NCI-H82 treated with DMSO at 0.1 percent for 48 hours (cell line): ENCODE measurements around the gene CSGALNACT2.
A peak's percentile ranks its signal among the peaks of the same experiment; 100 is the strongest.
"Not testable (repeated sequence)": the region's sequence is repeated elsewhere in the genome, so short reads cannot be mapped to it uniquely, and the experiment has no call there.

Experiments
- DNase-seq: peaks from one replicate; lab custom pipeline; 2025; ENCODE audit not compliant: unreplicated experiment; lab: John Stamatoyannopoulos, UW

The CSGALNACT2 gene, protein sequence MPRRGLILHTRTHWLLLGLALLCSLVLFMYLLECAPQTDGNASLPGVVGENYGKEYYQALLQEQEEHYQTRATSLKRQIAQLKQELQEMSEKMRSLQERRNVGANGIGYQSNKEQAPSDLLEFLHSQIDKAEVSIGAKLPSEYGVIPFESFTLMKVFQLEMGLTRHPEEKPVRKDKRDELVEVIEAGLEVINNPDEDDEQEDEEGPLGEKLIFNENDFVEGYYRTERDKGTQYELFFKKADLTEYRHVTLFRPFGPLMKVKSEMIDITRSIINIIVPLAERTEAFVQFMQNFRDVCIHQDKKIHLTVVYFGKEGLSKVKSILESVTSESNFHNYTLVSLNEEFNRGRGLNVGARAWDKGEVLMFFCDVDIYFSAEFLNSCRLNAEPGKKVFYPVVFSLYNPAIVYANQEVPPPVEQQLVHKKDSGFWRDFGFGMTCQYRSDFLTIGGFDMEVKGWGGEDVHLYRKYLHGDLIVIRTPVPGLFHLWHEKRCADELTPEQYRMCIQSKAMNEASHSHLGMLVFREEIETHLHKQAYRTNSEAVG

DNA sequence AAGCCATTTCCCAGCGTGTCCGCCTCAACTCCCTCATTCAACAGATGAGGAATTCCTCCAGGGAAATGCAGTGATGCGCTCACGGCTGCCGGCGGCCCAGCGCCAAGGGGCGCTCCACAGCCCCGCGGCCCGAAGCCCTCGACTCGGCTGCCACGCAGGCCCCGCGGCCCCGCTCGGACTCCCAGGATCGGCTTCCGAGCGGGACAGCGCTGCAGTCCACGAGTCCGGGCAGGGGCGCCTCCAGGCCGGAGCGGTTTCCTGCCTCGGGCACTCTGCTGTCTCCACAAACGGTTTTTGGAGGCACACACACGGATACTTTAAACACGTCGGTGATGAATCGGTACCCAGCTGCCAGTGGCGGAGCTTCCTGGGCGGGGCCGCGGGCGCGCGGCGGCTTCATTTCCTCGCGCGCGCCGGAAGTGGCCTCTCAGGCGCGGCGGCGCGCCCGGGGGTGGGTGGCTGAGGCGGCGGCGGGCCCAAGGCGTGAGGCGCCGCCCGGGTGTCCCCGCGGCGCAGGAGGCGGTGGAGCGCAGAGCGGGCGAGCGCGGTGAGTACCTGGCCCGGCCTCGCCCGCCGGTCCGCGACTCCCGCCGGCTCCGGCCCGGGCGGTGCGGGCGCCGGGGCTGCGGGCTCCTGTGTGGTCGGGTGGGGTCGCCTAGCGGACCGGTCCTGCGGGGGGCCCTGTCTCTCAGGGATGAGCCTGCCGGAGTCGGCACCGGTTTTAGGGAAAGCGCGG is at the start of gene CSGALNACT2:
TSS of gene CSGALNACT2 (plus strand) at position 425 of the 736 bp plus-strand sequence. CDS start 16,705 bp downstream, outside the sequence.
- DNase-seq = peak; percentile 9

DNA sequence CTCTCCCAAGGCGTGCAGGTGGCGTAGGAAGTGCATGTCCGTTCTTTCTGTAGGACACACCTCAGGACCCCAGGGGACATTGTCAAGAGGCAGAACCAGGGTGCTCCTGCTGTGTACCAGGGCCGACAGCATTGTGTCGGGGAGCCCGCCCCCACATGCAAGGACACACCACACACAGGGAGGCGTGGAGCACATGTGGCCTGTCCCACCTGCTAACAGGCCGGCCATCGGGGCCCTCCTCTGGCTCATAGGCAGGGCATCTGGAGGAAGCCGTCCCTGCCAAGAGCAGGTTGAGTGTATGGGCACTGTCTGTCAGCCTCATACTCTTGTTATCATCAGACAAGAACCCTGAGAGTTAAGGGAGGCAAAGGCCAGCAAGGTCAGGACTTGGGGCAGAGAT is 48.7 kb upstream of the CSGALNACT2 start:
- no peak for DNase-seq

DNA sequence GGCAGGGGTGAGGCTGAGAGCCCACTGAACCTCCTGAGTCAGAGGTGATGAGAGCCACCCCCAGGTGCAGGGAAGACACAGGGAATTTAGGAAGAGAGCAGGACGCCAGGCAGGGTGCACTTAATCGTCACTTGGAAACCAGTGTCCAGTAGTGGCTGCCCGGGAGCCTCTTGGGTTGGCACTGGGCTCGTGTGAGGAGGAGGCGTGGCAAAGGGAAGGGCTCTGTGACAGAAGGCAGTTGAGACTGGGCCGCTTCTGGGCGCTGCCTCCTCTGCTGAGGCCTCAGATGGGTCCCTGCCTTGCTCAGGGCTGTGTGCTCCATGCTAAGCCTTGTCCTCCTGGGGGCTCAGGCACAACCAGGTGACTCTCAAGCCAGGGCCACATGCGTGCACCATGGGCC is 48.1 kb upstream of the CSGALNACT2 start:
- DNase-seq = no peak

DNA sequence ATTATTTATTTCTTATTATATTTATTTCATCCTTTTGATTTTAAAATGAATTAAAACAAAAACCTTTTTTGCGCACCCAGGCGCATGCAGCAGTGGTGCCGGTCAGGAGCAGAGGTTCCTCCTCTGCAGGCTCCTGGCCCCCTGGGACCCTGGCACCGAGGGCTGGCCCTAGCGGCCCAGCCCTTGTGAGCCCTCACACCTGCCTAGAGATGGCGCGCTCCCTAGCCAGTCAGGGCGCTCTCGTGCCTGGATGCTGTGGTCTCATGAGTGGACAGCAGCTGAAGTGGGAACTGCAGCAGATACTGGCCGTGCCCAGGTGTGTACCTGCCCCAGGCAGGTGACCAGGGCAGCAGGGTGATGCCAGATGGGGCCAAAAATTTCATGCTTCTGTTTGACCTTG is 47.6 kb upstream of the CSGALNACT2 start:
- DNase-seq = no peak

DNA sequence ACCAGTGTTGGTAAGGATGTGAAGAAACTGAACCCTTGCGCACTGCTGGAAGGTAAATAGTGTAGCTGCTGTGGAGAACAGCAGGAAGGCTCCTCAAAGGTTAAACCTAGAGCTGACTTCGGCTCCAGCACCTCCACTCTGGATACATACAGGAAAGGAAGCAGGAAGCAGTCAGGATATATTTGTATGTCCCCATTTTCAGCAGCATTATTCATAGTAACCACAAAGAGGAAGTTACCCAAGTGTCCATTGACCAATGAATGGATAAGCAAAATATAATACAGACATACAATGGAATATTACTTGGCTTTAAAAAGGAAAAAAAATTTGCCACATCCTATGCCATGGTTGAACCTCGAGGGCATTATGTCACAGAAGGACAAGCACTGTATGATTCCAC is 46.4 kb upstream of the CSGALNACT2 start:
- no peak for DNase-seq

DNA sequence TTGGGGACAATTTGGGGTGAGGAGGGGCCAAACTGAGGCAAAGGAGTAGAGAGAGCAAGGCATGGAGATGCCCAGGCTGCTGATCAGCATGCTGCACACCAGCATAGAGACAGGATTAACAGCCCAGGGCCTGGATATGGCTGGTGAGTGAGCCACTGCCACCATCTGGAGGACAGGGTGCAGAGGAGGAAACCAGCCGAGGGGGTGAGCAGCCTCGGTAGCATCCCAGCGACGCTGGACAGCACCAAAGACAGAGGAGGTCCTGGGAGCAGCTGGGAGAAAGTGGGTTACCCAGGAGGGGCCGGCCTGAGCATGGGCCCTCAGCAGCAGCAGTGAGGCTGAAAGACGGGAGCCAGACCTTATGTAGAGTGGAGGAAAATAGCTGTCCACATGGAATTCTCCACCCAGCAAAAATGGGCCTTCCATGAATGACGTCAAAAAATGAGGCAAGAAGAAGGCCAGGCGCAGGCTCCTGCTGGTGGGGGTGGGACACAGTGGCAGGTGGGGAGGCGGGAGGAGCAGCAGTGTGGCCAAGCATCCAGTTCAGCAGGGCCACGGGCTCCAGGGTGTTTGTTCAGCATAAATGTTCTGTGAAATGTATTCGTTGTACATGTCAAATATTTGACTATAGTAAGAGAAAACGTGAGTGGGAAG is 44.7 kb upstream of the CSGALNACT2 start:
- no peak for DNase-seq

DNA sequence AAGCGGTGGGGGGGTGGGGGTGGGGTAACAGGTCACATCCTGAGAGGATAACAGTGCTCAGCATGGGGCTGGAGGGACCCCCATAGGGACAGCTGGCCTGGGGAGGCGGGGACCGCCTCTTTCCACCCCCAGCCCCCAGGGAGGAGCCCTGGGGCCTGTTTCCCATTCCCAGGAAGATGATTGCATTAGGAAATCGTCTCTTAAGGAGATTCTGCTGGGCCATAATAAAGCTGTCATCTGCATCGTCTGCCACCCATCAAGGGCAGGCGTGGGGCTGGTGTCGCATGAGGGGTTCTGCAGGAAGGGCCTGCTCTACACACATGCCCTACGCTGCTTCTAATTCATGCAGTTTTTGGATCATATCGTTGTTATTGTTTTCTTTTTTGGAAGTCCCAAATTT is 44.2 kb upstream of the CSGALNACT2 start:
- DNase-seq = no peak

DNA sequence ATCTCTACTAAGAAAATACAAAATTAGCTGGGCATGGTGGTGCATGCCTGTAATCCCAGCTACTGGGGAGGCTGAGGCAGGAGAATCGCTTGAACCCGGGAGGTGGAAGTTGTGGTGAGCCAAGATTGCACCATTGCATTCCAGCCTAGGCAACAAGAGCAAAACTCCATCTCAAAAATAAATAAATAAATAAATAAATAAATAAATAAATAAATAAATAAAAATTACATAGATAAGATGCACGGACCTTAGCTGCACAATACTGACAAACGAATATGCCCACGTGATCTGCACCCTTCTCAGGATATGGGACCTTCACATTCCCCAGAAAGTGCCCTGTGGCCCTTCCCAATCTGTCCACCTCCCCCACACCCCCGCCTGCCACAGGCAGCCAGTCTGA is 38.9 kb upstream of the CSGALNACT2 start:
- DNase-seq = not testable (repeated sequence)

DNA sequence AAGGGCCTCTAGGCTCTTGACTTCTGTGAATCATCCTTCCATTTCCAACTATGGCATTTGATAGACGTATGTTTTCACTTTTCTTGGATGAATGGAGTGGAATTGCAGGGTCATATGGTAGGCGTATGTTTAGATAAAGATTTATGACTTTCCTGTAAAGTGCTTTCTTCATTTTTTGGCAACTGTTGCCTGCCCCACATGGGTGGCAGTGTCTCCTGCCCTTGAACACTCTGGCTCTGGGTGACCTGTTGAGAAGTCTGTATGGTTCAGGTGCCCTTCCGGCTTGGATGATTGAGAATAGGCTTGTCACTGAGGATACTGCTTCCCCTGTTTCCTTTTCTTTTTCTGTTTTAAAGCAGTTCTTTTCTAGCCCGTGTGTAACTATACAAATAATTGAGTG is 38.3 kb upstream of the CSGALNACT2 start:
- no peak for DNase-seq

DNA sequence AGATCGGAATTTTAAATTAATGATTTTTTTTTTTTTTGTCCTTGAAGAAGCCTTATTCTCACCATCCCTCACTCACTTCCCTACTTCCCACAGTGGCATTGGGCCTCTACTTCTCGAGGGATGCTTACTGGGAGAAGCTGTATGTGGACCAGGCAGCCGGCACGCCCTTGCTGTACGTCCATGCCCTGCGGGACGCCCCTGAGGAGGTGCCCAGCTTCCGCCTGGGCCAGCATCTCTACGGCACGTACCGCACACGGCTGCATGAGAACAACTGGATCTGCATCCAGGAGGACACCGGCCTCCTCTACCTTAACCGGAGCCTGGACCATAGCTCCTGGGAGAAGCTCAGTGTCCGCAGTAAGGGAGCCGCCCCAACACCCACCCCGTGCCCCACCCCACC is 37.9 kb upstream of the CSGALNACT2 start:
- DNase-seq = no peak

DNA sequence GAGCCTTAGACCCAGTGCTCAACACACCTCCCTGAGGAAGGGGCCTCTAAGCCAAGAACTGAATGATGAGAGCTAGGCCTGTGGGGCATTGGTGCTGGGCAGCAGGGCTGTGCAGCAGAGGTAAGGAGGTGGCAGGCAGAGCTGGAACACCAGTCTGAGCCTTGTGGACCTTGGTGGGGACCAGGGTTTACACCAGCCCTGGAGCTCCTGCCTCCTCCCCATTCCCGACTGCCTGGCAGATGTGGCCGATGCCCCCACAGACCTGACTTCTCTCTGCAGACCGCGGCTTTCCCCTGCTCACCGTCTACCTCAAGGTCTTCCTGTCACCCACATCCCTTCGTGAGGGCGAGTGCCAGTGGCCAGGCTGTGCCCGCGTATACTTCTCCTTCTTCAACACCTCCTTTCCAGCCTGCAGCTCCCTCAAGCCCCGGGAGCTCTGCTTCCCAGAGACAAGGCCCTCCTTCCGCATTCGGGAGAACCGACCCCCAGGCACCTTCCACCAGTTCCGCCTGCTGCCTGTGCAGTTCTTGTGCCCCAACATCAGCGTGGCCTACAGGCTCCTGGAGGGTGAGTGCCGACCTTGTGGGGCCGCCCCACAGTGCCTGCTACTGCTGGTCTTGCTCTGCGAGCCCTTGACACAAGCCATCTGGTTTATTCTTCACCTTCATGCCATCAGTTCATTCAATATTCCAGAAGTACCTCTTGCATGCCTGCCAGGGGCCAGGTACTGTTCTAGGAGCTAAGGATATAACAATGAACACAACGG is 36.0 kb upstream of the CSGALNACT2 start:
- no peak for DNase-seq

DNA sequence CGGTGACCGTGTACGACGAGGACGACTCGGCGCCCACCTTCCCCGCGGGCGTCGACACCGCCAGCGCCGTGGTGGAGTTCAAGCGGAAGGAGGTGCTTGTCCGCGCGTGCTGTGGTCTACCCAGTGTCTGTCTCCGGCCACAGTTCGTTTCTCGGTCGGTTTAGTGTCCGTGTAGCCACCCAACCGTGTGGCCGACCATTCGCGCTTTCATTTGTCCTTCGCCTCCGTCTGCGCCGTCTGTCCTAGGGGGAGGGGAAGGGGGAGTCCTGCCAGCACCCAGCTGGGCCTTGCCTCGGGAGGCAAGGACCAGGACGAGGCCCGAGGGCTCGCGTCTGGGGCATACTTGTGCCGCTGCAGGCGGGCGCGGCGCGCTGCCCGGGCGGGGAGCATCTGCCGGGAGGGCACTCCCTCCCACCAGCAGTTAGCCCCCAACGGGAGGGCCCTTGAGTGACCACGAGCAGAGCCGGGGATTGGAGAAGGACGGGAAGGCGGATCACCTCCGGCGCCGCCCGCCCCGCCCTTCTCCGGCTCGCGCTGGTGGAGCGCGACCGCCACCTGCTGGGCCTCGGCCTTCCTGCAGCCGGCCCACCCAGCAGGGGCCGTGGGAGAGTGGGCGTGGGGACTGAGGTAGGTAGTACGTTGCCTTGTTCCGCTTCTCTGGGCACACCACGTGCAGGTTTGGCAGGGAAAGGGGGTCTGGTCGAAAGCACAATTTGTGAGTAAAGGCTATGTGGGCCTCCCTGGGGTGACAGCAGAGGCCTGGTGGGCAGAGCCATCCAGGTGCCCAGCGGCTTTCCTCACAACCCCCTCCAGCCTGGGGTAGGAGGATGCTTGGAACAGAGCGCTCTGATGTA is 32.9 kb upstream of the CSGALNACT2 start:
- peak; percentile 58 for DNase-seq

DNA sequence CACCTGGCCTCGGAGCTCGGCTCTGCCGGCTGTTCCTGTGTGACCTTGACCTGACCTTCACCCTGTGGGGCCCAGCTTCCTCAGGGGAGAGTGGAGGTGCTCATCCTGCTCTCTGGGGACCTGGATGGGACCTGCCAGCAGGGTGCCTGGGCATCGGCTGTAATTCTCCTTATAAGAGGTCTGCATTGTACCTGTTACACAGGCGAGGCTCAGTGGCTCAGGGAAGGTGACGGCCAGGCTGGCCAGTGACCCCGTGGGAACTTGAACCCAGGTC is 32.4 kb upstream of the CSGALNACT2 start:
- no peak for DNase-seq

DNA sequence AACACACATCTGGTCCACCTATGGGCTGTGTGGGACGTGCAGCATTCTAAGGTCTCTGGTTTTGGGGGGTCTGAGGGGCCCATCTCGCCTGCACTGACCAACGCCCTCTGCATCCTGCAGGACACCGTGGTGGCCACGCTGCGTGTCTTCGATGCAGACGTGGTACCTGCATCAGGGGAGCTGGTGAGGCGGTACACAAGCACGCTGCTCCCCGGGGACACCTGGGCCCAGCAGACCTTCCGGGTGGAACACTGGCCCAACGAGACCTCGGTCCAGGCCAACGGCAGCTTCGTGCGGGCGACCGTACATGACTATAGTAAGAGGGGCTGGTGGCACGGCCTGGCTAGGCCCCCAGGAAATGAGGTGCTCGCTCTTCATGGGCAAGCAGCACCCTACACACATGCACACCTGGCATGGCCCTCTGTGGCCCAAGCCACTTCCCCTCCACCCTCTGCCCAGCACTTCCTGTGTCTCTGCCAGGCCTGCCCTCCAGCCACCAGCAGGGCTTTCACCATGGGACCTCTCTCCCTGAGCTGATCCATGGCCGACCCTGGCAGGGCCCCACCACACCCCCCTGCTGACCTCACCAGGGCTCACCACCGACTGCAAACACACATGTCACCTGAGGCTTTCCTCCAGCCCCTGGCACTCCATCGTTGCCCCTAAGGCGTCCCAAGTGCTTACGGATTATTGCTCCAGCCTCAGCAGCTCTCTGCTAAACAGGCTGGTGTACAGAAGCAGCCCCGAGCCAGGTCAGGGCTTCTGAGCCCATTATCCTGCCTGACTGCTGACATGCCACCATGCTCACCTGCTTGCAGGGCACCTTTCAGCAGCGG is 31.8 kb upstream of the CSGALNACT2 start:
- no peak for DNase-seq

DNA sequence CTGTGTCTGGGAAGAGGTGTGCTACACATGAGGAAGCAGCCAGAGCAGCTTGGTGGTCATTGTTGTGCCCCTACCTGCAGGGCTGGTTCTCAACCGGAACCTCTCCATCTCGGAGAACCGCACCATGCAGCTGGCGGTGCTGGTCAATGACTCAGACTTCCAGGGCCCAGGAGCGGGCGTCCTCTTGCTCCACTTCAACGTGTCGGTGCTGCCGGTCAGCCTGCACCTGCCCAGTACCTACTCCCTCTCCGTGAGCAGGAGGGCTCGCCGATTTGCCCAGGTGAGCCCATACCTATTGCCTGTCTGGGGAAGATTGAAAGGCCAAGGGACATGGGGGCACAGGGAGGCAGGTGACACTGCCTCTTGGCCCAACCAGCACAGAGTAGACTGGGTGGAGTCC is 29.3 kb upstream of the CSGALNACT2 start:
- DNase-seq = no peak

DNA sequence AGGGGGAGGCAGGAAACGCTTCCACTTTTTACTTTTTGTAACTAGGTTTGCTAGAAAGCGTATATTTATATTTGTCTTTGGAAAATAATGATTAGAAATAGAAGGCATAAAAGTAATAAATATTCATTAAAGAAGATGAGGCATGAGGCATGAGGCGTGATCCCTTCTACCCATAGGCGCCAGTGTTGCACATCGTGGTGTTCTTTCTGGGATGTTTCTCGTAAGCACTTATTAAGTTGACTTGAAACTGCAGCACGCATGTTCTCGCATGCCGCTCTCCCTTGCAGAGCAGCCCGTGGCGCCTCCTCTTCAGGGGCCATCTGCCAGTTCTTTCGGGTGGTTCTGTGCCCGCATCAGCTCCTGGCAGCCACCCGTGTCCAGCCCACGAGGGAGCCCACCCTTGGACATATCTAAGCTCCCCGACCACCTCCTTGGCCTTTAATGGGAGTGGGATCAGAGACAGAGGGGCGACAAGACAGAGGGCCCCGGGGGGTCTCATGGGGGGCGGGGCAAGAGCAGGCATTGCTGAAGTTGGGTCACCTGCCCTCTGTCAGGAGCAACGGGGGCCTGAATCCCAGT is 28.5 kb upstream of the CSGALNACT2 start:
- DNase-seq = no peak

DNA sequence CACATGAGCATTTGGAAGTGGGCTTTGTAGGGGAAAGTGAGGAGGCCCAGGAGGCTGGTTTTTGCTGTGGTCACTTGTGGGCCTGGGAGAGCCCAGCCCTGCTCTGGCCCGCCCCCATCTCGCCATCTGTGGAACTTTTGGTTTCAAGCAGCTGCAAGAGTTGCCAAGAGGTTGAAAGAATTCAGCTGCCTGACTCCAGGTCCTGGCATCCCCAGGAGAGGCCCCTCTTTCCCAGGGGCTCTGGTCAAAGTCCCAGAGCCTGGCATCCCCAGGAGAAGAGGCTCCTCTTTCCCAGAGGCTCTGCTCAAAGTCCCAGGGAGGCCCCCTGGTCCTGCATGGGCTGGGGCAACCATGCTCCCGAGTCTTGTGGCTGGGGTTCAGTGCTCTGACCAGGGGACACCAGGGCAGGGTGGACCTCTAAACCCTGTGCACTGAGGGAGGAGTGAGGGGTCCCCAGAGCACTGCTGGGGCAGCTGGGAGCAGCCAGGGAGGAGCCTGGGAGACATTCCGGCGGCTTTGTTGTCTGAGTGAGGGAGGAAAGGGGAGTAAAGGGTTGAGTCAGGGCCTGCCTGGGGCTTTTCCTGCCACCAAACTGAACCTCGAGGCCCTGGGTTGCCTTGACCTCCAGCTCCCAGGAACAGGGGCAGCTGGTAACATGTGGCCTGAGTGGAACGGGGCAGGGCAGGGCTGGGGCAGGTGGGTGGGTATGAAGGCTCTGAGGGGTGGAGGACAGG is 27.7 kb upstream of the CSGALNACT2 start:
- no peak for DNase-seq

DNA sequence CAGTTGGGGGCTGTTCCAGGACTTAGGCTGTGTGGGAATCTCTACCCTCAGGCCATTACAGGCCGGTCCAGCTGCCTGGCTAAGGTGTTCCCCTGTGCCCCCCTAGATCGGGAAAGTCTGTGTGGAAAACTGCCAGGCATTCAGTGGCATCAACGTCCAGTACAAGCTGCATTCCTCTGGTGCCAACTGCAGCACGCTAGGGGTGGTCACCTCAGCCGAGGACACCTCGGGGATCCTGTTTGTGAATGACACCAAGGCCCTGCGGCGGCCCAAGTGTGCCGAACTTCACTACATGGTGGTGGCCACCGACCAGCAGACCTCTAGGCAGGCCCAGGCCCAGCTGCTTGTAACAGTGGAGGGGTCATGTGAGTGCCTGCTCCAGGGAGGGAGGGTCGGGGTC is 27.1 kb upstream of the CSGALNACT2 start:
- no peak for DNase-seq
